ENCODE measurements around the gene CTXN1. TPM values are rescaled to one million over a fixed set of nuclear protein-coding genes. Genes with fewer than 3 reads are reported as not detected.

CTXN1 gene
- total RNA-seq, 1 donor = 2.8 TPM

DNA sequence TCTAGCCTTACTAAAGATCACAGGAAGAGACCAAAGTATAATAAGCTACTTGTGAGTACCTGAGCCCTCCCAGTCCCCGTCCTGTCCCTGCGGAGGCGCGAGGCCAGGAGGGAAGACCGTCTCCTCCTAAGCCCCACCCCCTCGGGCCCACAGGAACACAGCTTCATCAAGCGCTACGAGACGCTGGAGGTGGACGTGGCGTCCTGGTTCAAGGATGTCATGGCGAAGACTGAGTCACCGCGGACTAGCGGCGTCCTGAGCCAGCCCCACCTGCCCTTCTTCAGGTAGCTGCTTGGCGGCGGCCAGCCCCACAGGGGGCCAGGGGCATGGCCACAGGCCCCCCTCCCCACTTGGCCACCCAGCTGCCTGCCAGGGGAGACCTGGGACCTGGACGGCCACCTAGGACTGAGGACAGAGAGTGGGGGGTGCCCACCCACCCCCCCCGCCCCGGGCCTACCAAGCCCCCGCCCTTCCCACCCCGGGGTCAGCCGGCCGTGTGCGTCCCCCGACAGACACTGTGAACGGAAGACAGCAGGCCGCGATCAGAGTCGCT, 13.7 kb downstream of the CTXN1 start:
- no peak overlapping the region for H3K4me3 ChIP-seq (ENCODE audit: low read depth, low read length)
- no peak for DNase-seq (ENCODE audit: low read depth)
- TF ChIP-seq, protein P1, sequence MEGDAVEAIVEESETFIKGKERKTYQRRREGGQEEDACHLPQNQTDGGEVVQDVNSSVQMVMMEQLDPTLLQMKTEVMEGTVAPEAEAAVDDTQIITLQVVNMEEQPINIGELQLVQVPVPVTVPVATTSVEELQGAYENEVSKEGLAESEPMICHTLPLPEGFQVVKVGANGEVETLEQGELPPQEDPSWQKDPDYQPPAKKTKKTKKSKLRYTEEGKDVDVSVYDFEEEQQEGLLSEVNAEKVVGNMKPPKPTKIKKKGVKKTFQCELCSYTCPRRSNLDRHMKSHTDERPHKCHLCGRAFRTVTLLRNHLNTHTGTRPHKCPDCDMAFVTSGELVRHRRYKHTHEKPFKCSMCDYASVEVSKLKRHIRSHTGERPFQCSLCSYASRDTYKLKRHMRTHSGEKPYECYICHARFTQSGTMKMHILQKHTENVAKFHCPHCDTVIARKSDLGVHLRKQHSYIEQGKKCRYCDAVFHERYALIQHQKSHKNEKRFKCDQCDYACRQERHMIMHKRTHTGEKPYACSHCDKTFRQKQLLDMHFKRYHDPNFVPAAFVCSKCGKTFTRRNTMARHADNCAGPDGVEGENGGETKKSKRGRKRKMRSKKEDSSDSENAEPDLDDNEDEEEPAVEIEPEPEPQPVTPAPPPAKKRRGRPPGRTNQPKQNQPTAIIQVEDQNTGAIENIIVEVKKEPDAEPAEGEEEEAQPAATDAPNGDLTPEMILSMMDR (IDR thresholded peaks at IDR 0.05; ENCODE audit: insufficient read depth, low read length) = no peak

DNA sequence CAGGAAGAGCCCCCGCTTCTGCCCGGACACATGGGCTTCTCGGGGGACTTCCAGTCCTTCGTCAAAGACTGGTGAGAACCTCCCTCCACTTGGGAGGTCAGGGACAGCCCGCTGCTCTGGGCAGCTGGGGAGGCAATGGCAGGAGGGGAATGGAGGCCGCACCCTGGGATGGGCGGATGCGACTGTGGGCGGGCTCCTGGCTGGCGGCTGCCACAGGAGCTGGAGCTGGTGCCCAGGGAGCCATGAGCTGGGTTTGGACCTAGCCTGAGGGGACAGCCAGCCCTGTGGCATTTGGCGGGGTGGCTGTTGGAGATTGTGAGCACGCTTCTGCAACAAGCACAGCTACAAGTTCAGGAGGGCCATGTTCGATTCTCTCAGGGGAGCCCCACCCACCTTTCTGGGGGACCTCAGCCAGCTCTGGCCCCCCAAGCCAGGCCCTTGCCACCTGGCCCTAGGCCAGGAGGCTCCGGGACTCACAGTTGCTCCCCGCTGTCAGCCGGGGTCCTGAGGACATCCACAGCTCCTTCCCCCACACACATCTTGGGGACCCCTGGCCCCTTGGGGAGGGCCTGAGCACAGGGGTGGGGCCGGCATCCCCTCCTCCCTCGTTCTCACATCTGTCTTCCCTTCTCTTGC, 14.3 kb downstream of the CTXN1 start:
- TF ChIP-seq, protein P1 (IDR thresholded peaks at IDR 0.05; ENCODE audit: insufficient read depth, low read length) = no peak
- no peak for DNase-seq (ENCODE audit: low read depth)
- no peak overlapping the region for H3K4me3 ChIP-seq (ENCODE audit: low read depth, low read length)

DNA sequence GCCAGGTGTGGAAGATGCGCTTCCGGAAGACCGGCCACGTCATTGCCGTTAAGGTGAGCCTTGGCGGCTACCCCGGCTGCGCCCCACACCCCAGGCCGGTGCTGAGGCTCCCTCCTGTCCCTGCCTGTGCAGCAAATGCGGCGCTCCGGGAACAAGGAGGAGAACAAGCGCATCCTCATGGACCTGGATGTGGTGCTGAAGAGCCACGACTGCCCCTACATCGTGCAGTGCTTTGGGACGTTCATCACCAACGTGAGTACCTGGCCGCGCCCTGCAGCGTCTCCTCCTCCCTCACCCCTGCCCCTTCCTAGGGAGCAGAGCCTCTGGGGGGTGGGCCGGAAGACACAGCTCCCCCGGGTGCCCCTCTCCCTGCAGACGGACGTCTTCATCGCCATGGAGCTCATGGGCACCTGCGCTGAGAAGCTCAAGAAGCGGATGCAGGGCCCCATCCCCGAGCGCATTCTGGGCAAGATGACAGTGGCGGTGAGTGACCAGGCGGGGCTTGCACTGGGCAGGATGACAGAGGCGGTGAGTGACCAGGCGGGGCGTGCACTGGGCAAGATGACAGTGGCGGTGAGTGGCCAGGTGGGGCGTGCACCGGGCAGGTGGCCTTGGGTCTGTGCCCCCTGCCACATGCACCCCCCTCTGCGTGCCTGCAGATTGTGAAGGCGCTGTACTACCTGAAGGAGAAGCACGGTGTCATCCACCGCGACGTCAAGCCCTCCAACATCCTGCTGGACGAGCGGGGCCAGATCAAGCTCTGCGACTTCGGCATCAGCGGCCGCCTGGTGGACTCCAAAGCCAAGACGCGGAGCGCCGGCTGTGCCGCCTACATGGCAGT, 15.4 kb downstream of the CTXN1 start:
- TF ChIP-seq, protein P1 (IDR thresholded peaks at IDR 0.05; ENCODE audit: insufficient read depth, low read length) = no peak
- H3K4me3 ChIP-seq (ENCODE audit: low read depth, low read length) = no peak overlapping the region
- no peak for DNase-seq (ENCODE audit: low read depth)

DNA sequence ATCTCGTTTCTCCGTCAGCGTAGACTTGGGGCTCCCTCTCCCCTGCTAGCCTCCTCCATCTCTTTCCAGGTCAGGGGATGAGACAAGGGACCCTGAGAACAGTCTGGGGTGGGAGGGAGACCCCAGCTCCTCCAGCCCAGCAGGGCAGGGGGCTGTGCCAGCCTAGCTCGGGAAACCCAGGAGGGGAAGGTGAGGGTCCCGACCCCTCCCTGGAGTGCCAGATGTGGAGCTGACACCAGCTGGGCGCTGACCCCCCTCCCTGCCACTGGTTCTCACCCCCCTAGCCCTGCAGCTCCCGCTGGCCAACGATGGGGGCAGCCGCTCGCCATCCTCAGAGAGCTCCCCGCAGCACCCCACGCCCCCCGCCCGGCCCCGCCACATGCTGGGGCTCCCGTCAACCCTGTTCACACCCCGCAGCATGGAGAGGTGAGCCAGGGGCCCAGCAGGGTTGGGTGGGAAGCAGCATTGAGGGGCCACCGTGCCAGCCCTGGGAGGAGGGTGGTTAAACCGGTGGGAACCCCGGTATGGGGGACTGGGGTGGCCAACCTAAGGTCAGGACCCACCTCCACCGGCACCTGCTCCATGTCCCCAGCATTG, 16.4 kb downstream of the CTXN1 start:
- H3K4me3 ChIP-seq (ENCODE audit: low read depth, low read length) = no peak overlapping the region
- DNase-seq (ENCODE audit: low read depth) = no peak
- TF ChIP-seq, protein P1 (IDR thresholded peaks at IDR 0.05; ENCODE audit: insufficient read depth, low read length) = no peak

DNA sequence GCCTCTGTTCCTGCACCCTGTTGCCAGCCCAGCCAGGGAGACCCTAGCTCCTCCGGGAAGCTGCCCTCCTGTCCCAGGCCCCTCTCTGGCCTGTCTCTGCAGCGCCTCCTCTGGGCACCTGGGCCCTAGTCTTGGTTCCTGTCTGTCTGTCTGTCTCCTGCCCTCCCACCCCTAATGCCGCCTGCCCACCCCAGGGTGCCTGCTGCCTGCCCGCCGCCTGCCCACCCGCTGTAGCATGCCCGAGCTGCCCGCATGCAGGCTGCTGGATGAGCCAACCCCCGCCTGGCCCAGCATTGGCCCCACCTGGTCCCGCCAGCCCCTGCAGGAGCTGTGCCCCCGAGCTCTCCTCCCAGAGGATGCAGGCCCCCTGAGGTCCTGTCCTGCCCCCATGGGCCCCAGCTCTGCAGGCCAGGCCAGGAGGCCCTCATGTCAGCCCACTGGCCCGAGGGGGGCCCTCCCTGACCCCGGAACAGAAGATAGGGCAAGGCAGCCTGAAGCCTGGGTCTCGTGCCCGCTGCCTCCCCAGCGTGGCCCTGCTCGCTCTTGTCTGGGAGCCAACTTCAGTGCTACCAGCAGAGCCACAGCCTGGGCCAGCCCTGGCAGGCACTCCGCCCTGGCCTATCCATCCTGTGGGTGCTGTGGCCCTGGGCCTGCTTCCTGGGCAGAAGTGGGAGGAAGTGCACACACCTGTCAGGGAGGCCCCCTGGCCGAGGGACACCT, 17.0 kb downstream of the CTXN1 start:
- H3K4me3 ChIP-seq (ENCODE audit: low read depth, low read length) = no peak overlapping the region
- DNase-seq (ENCODE audit: low read depth) = no peak
- TF ChIP-seq, protein P1 (IDR thresholded peaks at IDR 0.05; ENCODE audit: insufficient read depth, low read length) = no peak

DNA sequence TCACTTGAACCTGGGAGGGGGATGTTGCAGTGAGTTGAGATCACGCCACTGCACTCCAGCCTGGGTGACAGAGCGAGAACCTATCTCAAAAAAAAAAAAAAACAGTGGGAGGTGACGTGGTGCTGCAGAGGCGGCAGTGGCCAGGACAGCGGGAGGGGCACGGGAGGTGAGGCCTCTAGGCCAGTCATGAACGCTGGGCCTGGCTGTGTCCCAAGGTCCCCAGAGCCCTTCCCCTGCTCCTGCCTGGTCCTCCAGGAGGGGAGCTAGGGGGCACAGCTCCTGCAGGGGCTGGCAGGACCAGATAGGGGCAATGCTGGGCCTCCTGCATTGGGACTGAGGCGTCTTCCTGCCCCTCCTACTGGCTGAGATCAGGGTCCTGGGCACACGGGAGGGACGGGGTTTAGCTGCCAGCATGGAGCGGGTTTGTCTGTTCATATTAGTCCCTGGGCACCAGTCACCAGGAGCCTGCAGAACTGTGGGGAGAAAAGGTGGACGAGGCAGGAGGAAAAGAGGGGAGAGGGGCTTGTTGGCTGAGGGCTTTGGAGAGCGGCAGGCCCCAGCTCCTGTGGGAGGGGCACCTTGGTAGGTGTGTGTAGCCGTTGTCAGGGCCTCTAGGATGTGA, 17.7 kb downstream of the CTXN1 start:
- TF ChIP-seq, protein P1 (IDR thresholded peaks at IDR 0.05; ENCODE audit: insufficient read depth, low read length) = no peak
- H3K4me3 ChIP-seq (ENCODE audit: low read depth, low read length) = no peak overlapping the region
- DNase-seq (ENCODE audit: low read depth) = no peak
